Hepatocyte (in vitro differentiated cells): Measurements from ENCODE around the gene BCAP31.

ENCODE experiments used
- EZH2 ChIP-seq: fragments of 200-600 bp; sonication (generic); IDR thresholded peaks from 2 replicates; pipeline ENCODE4 v1.6.1; 2016; ENCODE audit warnings: antibody characterized with exemption, mild to moderate bottlenecking, borderline replicate concordance
- EZH2phosphoT487 ChIP-seq: fragments of 200-600 bp; sonication (generic); IDR thresholded peaks from one replicate; pipeline ENCODE4 v1.6.1; 2018; ENCODE audit warnings: antibody characterized with exemption, mild to moderate bottlenecking, low read depth, moderate library complexity; ENCODE audit not compliant: unreplicated experiment, severe bottlenecking
- TF ChIP-seq, protein P1 (sequence below): fragments of 200-600 bp; sonication (generic); IDR thresholded peaks from 2 replicates; pipeline ENCODE4 v1.5.1; 2016; ENCODE audit warnings: antibody characterized with exemption, mild to moderate bottlenecking; ENCODE audit not compliant: poor library complexity

DNA sequence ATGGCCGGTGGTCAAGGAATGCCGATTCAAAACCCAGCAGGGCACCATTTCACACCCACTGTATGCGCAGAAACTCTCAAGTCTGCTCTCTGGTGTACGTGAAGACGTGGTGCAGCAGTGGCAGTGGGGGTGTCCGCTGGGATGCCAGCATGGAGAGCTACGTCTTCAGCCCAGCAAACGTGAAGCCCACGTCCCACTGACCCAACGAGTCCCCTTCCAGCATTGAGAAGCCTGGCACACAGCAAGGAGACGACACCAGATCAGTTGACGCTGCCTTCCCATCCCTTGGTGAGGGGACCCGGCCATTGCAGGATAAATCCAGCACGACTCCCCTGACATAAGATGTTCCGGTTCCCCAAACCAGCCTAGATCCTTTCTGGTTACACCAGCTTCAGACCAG is 37.7 kb upstream of the BCAP31 start:
- TF ChIP-seq, protein P1, sequence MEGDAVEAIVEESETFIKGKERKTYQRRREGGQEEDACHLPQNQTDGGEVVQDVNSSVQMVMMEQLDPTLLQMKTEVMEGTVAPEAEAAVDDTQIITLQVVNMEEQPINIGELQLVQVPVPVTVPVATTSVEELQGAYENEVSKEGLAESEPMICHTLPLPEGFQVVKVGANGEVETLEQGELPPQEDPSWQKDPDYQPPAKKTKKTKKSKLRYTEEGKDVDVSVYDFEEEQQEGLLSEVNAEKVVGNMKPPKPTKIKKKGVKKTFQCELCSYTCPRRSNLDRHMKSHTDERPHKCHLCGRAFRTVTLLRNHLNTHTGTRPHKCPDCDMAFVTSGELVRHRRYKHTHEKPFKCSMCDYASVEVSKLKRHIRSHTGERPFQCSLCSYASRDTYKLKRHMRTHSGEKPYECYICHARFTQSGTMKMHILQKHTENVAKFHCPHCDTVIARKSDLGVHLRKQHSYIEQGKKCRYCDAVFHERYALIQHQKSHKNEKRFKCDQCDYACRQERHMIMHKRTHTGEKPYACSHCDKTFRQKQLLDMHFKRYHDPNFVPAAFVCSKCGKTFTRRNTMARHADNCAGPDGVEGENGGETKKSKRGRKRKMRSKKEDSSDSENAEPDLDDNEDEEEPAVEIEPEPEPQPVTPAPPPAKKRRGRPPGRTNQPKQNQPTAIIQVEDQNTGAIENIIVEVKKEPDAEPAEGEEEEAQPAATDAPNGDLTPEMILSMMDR = no peak
- TF ChIP-seq EZH2phosphoT487 (no peak), EZH2 (no peak)
